HG03025 (cell line): ENCODE measurements around the gene MED12L.

ENCODE experiments used
- ATAC-seq: cut with Tn5 transposase; IDR thresholded peaks from one replicate; pipeline ENCODE4 v1.9.1; 2021; ENCODE audit warnings: mild to moderate bottlenecking, moderate library complexity; ENCODE audit not compliant: unreplicated experiment, low FRiP score

MED12L gene

GRCh38 chr3:151086484-151087456, 1.3 kb downstream of the MED12L start:
- ATAC-seq: peak; percentile 73

- no peak for ATAC-seq
Measured at GRCh38 chr3:151087648-151088047, 2.2 kb downstream of the MED12L start.

- ATAC-seq: no peak
Measured at GRCh38 chr3:151091685-151092345, 6.4 kb downstream of the MED12L start.

GRCh38 chr3:151093148-151093547, 7.7 kb downstream of the MED12L start:
- no peak for ATAC-seq

DNA sequence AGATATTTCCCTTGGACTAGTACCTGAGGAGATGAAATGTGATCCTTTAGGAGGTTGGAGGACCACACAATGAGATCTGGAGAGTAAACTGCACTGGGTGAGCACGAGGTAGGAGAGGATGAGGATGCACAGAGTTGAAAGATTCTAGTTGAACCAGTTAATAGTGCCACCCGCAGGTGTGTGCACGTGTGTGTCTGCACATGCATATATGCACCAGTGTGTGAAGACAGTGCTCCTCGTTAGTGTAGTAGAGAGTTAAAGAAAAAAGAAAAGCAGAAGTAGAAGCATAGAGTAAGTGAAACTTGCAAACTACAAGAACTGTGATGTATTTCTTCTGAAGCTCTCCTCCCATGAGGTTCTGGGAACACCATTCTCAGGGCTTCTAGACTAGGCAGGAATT, 8.4 kb downstream of the MED12L start:
- no peak for ATAC-seq

DNA sequence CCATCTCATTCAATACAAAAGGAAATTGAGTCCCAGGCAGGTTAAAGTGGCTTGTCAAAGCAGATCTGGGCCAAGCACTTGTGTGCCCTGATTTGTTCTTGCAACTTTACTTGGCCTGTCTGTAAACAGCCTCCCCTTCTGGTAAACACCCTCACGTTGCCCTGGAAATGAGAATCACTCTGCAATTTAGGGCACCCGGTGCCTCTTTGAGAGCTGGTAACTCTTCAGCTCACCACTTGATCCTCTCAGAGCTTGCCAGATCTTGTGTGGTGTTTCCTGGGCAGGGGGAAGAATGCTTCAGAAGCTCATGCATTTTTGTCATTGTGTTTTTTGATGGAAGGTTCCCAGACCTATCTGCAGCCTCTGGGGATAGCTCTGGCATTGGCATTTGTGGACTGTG, 11.3 kb downstream of the MED12L start:
- no peak for ATAC-seq

GRCh38 chr3:151100076-151100475, 14.6 kb downstream of the MED12L start:
- no peak for ATAC-seq

DNA sequence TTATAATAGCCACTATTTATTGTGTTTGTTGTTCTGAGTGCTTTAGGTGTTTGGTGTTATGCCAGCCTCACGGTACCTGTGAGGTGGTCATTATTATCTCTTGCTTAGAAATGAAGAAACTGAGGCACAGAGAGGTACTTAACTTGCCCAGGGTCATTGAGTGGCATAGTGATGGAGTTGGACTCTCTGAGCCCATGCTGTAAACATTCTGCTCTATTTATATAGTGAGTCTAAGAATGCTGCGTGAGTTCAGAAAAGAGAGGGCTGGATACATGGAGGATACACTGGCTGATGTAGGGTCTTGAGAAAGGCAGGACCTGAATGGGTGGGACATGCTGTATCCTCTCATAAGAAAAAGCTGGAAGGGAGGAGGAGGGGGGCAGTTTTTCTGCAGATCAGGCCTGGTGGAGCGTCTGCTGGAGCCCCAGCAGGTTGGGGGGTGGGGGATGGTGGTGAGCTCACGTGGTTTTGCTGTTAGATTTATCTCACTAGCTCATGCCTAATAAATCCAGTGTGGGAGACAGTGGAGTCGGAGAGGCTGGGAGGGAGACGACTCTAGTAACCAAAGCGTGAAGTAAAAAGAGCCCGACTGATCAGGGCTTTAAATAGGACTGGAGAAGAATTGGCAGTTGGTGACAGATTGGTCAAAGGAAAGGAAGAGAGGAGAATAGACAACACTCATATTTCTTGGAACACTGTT, 16.0 kb downstream of the MED12L start:
- ATAC-seq: no peak

DNA sequence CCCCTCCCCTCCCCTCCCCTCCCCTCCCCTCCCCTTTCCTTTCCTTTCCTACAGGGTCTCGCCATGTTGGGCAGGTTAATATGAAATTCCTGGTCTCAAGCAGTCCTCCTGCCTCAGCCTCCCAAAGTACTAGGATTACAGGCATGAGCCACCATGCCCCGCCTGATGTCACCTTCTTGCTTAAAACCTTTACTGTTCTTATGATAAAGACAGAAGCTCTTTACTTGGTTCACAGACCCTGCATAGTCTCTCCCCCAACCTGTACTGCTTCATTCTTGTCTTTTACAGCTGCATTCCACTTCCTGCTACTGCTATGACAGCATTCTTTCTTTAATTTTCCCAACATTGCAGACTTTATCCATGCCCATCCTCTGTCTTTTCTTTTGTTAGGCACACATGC, 20.8 kb downstream of the MED12L start:
- ATAC-seq: no peak

DNA sequence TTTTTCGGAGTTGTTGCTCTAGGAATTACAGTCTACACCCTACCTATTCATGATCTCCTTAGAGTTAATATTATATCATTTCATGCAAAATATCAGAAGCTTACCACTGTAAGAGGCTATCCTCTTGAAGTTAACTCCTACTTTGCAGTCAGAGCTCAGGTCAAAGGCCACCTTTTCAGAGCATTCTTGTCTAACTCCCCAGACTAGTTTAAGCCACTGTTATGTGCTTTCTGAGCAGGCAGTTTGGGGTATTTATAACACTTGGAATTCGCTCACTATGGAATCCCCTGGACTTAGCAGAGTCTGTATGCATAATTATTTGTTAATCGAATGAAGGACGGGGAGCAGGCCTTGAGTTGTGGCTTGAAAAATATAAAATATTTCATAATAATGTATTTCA, 21.7 kb downstream of the MED12L start:
- ATAC-seq: no peak

- no peak for ATAC-seq
Measured at GRCh38 chr3:151107701-151108100, 22.2 kb downstream of the MED12L start.

DNA sequence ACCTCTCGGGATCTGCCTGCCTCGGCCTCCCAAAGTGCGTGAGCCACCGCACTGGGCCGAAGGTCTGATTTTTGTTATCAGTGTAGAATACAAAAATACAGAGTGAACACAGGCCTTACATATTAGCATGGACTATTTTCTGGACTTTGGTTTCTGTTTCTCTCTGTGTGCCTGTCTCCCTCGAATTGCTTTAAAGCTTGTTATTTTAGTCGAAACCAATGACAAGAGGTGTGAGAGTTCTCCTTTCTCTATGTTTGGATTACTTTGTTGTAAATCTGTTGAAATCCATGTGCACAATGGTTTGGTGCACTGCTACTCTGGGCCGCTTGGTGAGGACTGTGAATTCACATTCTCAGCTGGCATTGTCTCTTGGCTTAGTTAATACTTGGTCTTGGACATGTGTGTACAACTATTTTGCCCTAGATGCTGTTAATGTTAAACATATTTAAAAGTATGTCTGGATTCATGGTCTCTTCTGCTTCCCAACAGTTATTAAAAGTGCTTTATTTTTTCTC, 23.9 kb downstream of the MED12L start:
- no peak for ATAC-seq

DNA sequence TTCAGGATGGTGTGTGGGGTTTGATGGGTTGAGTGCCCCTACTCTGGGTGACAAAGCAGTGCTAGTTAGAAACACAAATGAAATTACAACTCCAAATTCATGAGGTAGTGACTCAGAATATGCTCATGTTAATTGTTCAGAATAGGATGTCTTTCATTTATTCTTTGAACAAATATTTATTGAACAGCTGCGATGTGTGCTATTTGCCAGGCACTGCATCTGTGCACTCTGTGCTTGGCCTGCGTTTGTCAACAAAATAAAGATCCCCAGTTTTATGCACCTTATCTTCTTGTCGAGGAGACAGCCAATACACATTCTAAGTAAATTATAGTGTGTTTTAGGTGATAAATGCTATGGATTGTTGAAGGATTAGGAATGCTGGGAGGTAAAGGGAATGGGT, 27.3 kb downstream of the MED12L start:
- no peak for ATAC-seq

- no peak for ATAC-seq
Measured at GRCh38 chr3:151113343-151113742, 27.9 kb downstream of the MED12L start.

GRCh38 chr3:151117047-151117446, 31.6 kb downstream of the MED12L start:
- ATAC-seq: no peak

DNA sequence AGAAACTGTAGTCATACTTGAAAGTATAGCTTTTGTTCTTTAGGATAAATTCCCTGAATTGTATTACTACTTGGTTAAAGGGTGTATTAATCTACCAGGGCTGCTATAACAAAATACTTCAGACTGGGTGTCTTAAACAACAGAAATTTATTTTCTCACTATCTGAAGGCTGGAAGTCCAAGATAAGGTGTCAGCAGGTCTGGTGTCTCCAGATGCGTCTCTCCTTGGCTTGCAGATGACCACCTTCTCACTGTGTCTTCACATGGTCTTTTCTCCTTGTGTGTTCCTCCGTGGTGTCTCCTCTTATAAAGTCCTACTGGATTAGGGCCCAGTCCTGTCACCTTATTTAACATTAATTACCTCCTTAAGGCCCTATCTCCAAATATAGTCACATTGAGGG, 33.7 kb downstream of the MED12L start:
- no peak for ATAC-seq

DNA sequence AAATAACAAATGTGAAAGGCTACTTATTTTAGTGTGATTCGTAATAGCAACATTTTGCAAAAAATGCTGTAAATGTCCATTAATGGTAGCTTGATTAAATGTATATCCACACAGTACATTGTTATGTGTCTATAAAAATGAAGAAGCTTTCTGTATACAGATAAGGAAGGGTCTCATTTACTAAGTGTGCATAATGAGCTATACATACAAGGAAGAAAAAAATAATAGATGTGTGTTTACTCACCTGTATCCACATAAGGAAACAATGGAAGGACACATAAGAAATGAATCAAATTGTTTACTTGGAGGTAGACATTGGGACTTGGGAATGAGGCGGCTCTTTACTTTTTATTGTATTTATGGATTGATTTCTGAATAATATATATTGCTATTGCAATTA, 34.9 kb downstream of the MED12L start:
- no peak for ATAC-seq

- ATAC-seq: no peak
Measured at GRCh38 chr3:151121016-151121415, 35.6 kb downstream of the MED12L start.

DNA sequence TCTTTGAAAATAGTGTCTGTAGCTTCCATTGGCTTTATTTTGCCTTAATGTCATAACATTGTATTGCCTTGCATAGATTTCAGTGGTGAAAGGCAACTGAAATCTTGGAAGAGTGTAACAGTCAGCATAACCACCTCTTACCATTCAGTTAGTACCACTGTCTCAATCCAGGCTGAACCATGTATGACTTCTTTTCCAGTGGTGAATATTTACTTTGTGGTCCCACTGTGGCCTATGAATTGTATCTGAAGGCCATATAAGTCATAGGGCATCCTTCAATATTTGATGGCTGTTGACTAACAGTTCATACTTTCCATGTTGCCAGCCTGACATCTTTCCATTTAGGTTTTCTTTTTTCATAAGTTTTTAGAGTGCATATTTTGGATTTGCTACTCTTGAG, 38.4 kb downstream of the MED12L start:
- no peak for ATAC-seq

DNA sequence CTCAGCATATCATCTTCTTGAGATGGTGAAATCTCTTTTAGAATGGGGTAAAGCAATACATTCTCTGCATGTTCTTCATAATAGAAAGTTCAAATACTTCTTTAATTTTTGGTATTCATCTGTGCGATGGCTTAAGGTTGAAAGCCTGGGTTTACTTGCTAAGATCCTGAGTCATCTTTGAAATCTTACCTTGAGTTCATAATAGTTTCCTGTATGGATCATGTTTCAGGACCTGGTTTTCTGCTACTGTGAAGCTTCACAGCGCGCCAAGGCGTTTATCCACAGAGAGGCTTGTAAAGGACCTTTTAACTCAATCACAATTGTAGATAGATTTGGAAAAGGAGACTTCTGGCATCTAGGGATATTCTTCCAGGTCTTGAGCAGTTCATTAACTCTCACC, 39.0 kb downstream of the MED12L start:
- no peak for ATAC-seq

GRCh38 chr3:151130428-151130827, 45.0 kb downstream of the MED12L start:
- ATAC-seq: no peak
